Fibroblast of the aortic adventitia (primary cell): ENCODE data around the gene SLC66A1. TPM values are rescaled to one million over a fixed set of nuclear protein-coding genes. Genes with fewer than 3 reads are reported as not detected.
"Not testable (repeated sequence)": the region's sequence is repeated elsewhere in the genome, so short reads cannot be mapped to it uniquely, and the experiment has no call there.

Experiments
- DNase-seq: peaks from one replicate; pipeline ENCODE4 v3.0.0-alpha.2; 2010; ENCODE audit warnings: low read depth
- H3K4me3 ChIP-seq: 2 replicates; pipeline ENCODE4 v1.5.1; 2011; ENCODE audit warnings: low read depth, mild to moderate bottlenecking, control low read depth, low read length, moderate library complexity
- total RNA-seq: library from RNA; depleted of rRNA; stranded (reverse); fragments of >200 nt; gene quantifications from 2 replicates; pipeline ENCODE4 v1.2.3, GENCODE V29; 2012; ENCODE audit warnings: low replicate concordance
- TF ChIP-seq, protein P1 (sequence below): IDR thresholded peaks from 2 replicates; pipeline ENCODE4 v1.5.1; 2011; ENCODE audit warnings: mild to moderate bottlenecking, low read length, control low read depth, inconsistent platforms; ENCODE audit not compliant: insufficient read depth

SLC66A1 gene
- total RNA-seq, 1 donor = 16.9 TPM

- no peak for DNase-seq
- TF ChIP-seq, protein P1, sequence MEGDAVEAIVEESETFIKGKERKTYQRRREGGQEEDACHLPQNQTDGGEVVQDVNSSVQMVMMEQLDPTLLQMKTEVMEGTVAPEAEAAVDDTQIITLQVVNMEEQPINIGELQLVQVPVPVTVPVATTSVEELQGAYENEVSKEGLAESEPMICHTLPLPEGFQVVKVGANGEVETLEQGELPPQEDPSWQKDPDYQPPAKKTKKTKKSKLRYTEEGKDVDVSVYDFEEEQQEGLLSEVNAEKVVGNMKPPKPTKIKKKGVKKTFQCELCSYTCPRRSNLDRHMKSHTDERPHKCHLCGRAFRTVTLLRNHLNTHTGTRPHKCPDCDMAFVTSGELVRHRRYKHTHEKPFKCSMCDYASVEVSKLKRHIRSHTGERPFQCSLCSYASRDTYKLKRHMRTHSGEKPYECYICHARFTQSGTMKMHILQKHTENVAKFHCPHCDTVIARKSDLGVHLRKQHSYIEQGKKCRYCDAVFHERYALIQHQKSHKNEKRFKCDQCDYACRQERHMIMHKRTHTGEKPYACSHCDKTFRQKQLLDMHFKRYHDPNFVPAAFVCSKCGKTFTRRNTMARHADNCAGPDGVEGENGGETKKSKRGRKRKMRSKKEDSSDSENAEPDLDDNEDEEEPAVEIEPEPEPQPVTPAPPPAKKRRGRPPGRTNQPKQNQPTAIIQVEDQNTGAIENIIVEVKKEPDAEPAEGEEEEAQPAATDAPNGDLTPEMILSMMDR = no peak
- no peak overlapping the region for H3K4me3 ChIP-seq
Measured at GRCh38 chr1:19294638-19295037, 17.5 kb upstream of the SLC66A1 start.

DNA sequence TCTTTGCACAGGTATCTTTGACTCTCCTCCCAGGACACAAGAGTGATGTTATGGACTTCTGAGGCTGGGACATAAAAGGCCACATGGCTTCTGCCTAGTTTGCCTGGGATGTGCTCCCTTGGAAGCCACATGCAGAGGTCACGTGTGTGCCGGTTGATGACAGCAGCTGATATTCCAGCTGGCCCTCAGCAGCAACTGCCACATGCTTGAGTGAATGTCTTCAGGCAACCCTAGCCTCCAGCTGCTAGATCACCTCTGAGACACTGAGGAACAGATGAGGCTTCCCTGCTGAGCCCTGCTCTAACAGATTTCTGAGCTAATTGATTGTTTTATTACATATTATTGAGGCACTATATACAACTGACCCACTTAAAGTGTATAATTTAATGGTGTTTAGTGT is 11.9 kb upstream of the SLC66A1 start:
- DNase-seq = no peak
- H3K4me3 ChIP-seq = no peak overlapping the region
- TF ChIP-seq, protein P1 = no peak

DNA sequence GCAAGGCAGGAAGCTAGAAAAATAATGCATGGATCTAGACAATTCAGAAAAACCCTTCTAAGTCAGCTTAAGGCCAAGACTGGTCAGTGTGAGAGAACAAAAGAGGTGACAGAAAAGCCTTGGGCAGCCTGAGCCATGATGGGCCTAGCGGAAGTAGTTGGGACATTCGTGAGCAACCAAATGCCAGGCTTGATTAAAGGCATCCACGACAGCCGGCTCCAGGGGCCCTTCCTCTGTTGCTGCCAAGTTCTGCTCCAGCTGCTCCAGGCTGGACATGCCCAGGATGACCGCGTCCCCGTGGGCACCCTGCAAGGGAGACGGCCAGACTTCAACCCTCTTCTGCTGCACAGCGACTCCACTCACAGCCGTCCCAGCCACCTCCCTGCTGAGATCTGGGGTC is 8.0 kb upstream of the SLC66A1 start:
- DNase-seq, H3K4me3 ChIP-seq: not testable (repeated sequence)

DNA sequence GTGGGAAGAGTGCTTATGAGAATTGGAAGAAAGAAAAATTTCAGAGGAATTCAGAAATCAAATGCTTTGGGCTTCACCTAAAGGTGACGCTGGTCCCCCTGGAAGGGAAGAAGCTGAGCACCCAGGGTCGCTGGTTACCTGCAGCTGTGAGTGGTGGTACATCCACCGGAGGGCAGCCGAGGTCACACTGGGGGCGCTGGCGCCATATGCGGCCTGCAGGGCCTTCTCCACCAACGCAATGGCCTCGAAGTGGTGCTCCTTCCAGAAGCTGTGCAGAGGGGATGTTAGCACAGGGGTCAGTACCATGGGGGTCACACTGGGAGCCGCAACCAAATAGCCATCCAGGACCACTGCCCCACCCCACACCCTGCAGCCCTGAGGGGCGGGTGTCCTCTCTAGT is 6.2 kb upstream of the SLC66A1 start:
- DNase-seq = no peak
- TF ChIP-seq, protein P1 = no peak
- no peak overlapping the region for H3K4me3 ChIP-seq

GRCh38 chr1:19306941-19307340 is 5.2 kb upstream of the SLC66A1 start:
- TF ChIP-seq, protein P1 = no peak

GRCh38 chr1:19307794-19308508 is 4.2 kb upstream of the SLC66A1 start:
- H3K4me3 ChIP-seq = no peak overlapping the region
- DNase-seq = no peak
- TF ChIP-seq, protein P1 = no peak

More at GRCh38 chr1:19306941-19307340, 5.2 kb upstream of the SLC66A1 start:
- H3K4me3 ChIP-seq = no peak overlapping the region
- no peak for DNase-seq

DNA sequence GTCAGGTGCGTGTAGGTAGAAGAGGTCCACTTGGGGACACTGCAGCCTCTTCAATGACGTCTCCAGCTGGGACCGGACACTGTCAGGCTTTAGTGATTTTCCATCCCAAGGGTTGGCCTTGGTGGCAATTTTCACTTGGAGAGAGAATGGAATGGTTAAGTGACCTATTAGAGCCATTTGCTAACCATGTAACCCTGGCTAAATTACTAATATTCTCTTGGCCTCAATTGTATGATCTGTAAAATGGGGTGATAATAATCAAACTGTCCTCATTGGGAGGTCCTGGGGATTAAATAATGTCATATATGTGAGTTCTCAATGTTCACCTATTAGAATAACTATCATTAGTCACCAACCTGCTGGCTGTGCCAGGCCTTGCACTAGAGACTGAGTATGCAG is 3.6 kb upstream of the SLC66A1 start:
- no peak for DNase-seq
- H3K4me3 ChIP-seq = no peak overlapping the region
- TF ChIP-seq, protein P1 = no peak
